DND-41 (cell line): ENCODE data around the gene LCOR.

Experiments
- ATAC-seq: fragments of 200-7000 bp; cut with Tn5 transposase; 3 replicates; pipeline ENCODE4 v1.9.1; 2021; ENCODE audit warnings: low read depth; ENCODE audit not compliant: insufficient read depth
- DNase-seq: peaks from one replicate; pipeline ENCODE4 v3.0.0-alpha.2; 2020
- H2AFZ ChIP-seq: 2 replicates; pipeline ENCODE4 v1.6.0; 2012; ENCODE audit warnings: low read depth, low read length
- H3K27ac ChIP-seq: 2 replicates; pipeline ENCODE4 v1.5.1; 2012; ENCODE audit warnings: low read length, inconsistent platforms
- H3K27me3 ChIP-seq: fragments of 200-600 bp; sonication (generic); 2 replicates; pipeline ENCODE4 v1.6.0; 2012; ENCODE audit warnings: low read length, mild to moderate bottlenecking, inconsistent platforms; ENCODE audit not compliant: insufficient read depth, poor library complexity
- H3K36me3 ChIP-seq: 2 replicates; pipeline ENCODE4 v1.5.1; 2012; ENCODE audit warnings: low read length, inconsistent platforms; ENCODE audit not compliant: insufficient read depth
- H3K4me1 ChIP-seq: 2 replicates; pipeline ENCODE4 v1.5.1; 2012; ENCODE audit warnings: mild to moderate bottlenecking, low read length; ENCODE audit not compliant: insufficient read depth
- H3K4me2 ChIP-seq: 2 replicates; pipeline ENCODE4 v1.6.0; 2012; ENCODE audit warnings: mild to moderate bottlenecking, moderate library complexity, low read length, inconsistent platforms; ENCODE audit not compliant: insufficient read depth
- H3K4me3 ChIP-seq, 2 experiments: fragments of 200-600 bp in 1 of 2; shearing (Covaris generic) in 1 of 2; 2 replicates each; pipeline ENCODE4 v1.5.1; 2012 to 2016; ENCODE audit warnings: inconsistent platforms in 2 of 2, low read length in 2 of 2, mild to moderate bottlenecking in 2 of 2, low read depth in 1 of 2, moderate library complexity in 1 of 2
- H3K79me2 ChIP-seq: 2 replicates; pipeline ENCODE4 v1.6.0; 2012; ENCODE audit warnings: low read length, inconsistent platforms; ENCODE audit not compliant: insufficient read depth
- H3K9ac ChIP-seq: 2 replicates; pipeline ENCODE4 v1.6.0; 2012; ENCODE audit warnings: low read depth, mild to moderate bottlenecking, inconsistent platforms, low read length, moderate library complexity
- H3K9me3 ChIP-seq: 2 replicates; pipeline ENCODE4 v1.5.1; 2012; ENCODE audit warnings: low read length, moderate library complexity, mild to moderate bottlenecking, inconsistent platforms; ENCODE audit not compliant: insufficient read depth, severe bottlenecking
- H4K20me1 ChIP-seq: 2 replicates; pipeline ENCODE4 v1.6.0; 2012; ENCODE audit warnings: low read length; ENCODE audit not compliant: insufficient read depth
- EZH2 ChIP-seq: IDR thresholded peaks from 3 replicates; pipeline ENCODE4 v1.6.1; 2012; ENCODE audit warnings: borderline replicate concordance, low read depth, mild to moderate bottlenecking, moderate library complexity, low read length, inconsistent platforms; ENCODE audit not compliant: severe bottlenecking
- TF ChIP-seq, protein P1 (sequence below): IDR thresholded peaks from 2 replicates; pipeline ENCODE4 v1.5.1; 2012; ENCODE audit warnings: borderline replicate concordance, low read length, moderate library complexity, mild to moderate bottlenecking; ENCODE audit not compliant: poor library complexity, severe bottlenecking; ENCODE audit errors: extremely low read depth

The LCOR gene

DNA sequence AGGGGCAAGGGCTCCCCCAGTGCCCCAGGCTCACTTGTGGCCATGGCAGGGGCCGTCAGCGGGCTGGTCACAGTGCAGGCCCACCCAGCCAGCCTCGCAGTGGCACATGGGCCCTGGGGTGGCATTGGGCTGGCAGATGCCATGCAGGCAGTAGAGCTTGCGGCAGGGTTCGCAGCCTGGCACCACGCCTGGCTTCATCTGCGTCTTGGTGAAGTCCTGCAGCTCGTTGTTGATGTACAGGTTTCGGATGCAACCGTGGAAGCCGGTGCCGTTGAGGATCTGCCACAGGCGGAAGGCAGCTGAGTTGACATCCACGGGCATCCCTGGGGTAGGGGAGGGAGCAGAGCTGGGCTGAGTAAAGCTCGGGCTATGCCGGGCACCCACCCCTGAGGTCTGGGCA is 170.6 kb downstream of the LCOR start:
- no peak for ATAC-seq

DNA sequence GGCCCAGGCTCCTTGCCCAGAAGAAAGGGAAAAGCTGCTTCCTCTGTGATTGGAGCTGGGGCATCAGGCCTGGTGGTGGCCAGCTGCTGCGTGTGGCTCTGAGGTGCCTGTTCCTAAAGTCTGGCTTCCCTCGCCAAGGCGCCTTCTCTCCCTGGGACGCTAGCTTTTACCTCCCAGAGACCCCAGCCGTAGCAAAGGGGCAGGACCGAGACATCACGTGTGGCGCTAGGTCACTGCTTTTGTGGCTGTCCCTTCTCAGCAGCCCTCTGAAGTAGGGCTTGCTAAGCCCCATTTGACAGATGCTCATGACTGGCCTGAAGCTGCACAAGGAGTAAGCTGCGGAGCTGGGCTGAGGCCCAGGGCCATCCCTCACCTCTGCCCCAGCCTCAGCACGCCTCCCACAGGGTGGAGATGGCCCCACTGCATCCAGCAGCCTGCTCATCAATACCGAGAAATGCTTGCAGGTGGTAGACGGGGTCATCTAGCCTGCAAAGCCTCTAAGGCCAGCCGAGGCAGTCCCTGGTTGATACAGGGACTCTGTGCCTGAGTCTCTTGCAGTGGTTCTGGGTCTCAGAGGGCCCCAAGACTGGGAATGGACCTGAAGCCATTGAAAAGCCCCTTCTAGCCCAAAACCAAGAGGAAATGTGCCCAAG is 171.2 kb downstream of the LCOR start:
- Histone ChIP-seq H3K4me3 (no peak overlapping the region), H3K9me3 (peaks cover 11% of the 10 kb centered on the region), H3K4me2 (no peak overlapping the region), H3K27me3 (no peaks in the 10 kb centered on the region), H3K9ac (no peak overlapping the region), H3K79me2 (no peaks in the 10 kb centered on the region), H3K27ac (no peak overlapping the region), H4K20me1 (no peaks in the 10 kb centered on the region), H2AFZ (no peak overlapping the region), H3K36me3 (no peaks in the 10 kb centered on the region), H3K4me1 (no peaks in the 10 kb centered on the region)
- TF ChIP-seq, protein P1, sequence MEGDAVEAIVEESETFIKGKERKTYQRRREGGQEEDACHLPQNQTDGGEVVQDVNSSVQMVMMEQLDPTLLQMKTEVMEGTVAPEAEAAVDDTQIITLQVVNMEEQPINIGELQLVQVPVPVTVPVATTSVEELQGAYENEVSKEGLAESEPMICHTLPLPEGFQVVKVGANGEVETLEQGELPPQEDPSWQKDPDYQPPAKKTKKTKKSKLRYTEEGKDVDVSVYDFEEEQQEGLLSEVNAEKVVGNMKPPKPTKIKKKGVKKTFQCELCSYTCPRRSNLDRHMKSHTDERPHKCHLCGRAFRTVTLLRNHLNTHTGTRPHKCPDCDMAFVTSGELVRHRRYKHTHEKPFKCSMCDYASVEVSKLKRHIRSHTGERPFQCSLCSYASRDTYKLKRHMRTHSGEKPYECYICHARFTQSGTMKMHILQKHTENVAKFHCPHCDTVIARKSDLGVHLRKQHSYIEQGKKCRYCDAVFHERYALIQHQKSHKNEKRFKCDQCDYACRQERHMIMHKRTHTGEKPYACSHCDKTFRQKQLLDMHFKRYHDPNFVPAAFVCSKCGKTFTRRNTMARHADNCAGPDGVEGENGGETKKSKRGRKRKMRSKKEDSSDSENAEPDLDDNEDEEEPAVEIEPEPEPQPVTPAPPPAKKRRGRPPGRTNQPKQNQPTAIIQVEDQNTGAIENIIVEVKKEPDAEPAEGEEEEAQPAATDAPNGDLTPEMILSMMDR = no peak
- TF ChIP-seq EZH2 = no peak
- no peak for ATAC-seq
- DNase-seq = no peak

More for the DNA sequence above, 170.6 kb downstream of the LCOR start:
- H3K27me3 ChIP-seq = no peaks in the 10 kb centered on the region
- no peak overlapping the region for H3K27ac ChIP-seq
- peaks cover 7% of the 10 kb centered on the region for H3K9me3 ChIP-seq
- H3K9ac ChIP-seq = no peak overlapping the region
- H3K4me3 ChIP-seq = no peak overlapping the region
- H3K4me2 ChIP-seq = no peak overlapping the region
- TF ChIP-seq, protein P1 = no peak
- TF ChIP-seq EZH2 = no peak
- no peaks in the 10 kb centered on the region for H3K4me1 ChIP-seq
- H2AFZ ChIP-seq = no peak overlapping the region
- no peak for DNase-seq
- H4K20me1 ChIP-seq = no peaks in the 10 kb centered on the region
- no peaks in the 10 kb centered on the region for H3K79me2 ChIP-seq
- H3K36me3 ChIP-seq = no peaks in the 10 kb centered on the region

- Histone ChIP-seq H3K4me1 (no peaks in the 10 kb centered on the region), H4K20me1 (no peaks in the 10 kb centered on the region), H3K9ac (no peak overlapping the region), H3K9me3 (peaks cover 11% of the 10 kb centered on the region), H3K4me3 (no peak overlapping the region), H3K4me2 (no peak overlapping the region), H2AFZ (no peak overlapping the region), H3K36me3 (no peaks in the 10 kb centered on the region), H3K79me2 (no peaks in the 10 kb centered on the region), H3K27me3 (no peaks in the 10 kb centered on the region), H3K27ac (no peak overlapping the region)
- TF ChIP-seq, protein P1 = no peak
- no peak for TF ChIP-seq EZH2
- no peak for DNase-seq
- ATAC-seq = no peak
These were observed 171.7 kb downstream of the LCOR start for GRCh38 chr10:97003804-97004201.

DNA sequence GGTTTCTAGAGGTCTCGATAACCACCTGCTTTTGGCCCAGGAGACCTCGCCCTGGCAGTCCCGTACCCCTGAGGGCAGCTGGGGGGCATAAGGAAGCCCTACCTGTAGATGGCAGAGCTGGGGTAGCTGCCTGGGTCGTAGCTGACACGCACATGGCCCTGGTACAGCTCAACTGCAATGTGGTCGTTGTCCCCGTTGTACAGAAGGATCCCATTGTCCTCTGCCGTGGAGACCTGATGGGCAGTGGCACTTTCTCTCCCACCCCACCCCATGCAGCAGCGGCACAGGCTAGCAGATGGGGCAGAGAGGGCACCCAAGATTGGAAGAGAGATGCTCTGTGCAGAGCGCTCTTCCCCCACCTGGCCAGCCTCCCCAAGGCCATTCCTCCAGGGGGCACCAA is 172.5 kb downstream of the LCOR start:
- H3K79me2 ChIP-seq = no peaks in the 10 kb centered on the region
- H2AFZ ChIP-seq = no peak overlapping the region
- H3K9ac ChIP-seq = no peak overlapping the region
- H3K27me3 ChIP-seq = no peaks in the 10 kb centered on the region
- no peak overlapping the region for H3K4me3 ChIP-seq
- no peaks in the 10 kb centered on the region for H4K20me1 ChIP-seq
- TF ChIP-seq, protein P1 = no peak
- no peak overlapping the region for H3K27ac ChIP-seq
- no peak for ATAC-seq
- no peak overlapping the region for H3K4me2 ChIP-seq
- H3K36me3 ChIP-seq = no peaks in the 10 kb centered on the region
- peaks cover 11% of the 10 kb centered on the region for H3K9me3 ChIP-seq
- DNase-seq = no peak
- no peaks in the 10 kb centered on the region for H3K4me1 ChIP-seq
